ENCODE results near the gene SOX1.

SOX1 gene

GRCh38 chr13:112110479-112110878 lies 43.5 kb downstream of the SOX1 start:
- DNase-seq: no peak

- no peak for DNase-seq
Observed at GRCh38 chr13:112111239-112111857, 44.4 kb downstream of the SOX1 start.

GRCh38 chr13:112112534-112113276 lies 45.8 kb downstream of the SOX1 start:
- DNase-seq: no peak

- DNase-seq: no peak
Observed at GRCh38 chr13:112113348-112113747, 46.4 kb downstream of the SOX1 start.

- no peak for DNase-seq
Observed at GRCh38 chr13:112113851-112114250, 46.9 kb downstream of the SOX1 start.

GRCh38 chr13:112114391-112114790 lies 47.4 kb downstream of the SOX1 start:
- no peak for DNase-seq

- DNase-seq: no peak
Observed at GRCh38 chr13:112115403-112116091, 48.6 kb downstream of the SOX1 start.

- no peak for DNase-seq
Observed at GRCh38 chr13:112116187-112116950, 49.4 kb downstream of the SOX1 start.

GRCh38 chr13:112117258-112117954 lies 50.5 kb downstream of the SOX1 start:
- DNase-seq: no peak

- DNase-seq: no peak
Observed at GRCh38 chr13:112117955-112118302, 51.0 kb downstream of the SOX1 start.

GRCh38 chr13:112118451-112119064 lies 51.6 kb downstream of the SOX1 start:
- DNase-seq: no peak

GRCh38 chr13:112119192-112120030 lies 52.5 kb downstream of the SOX1 start:
- no peak for DNase-seq

- DNase-seq: no peak
Observed at GRCh38 chr13:112120031-112120373, 53.1 kb downstream of the SOX1 start.

Data from CD4-positive, alpha-beta T cell treated with Interleukin-12 subunit alpha and Interleukin-12 subunit beta, for 1 hour (primary cell).